H1 (cell line): Measurements from ENCODE around the gene RNF157. TPM values are rescaled to one million over a fixed set of nuclear protein-coding genes. Genes with fewer than 3 reads are reported as not detected.

ENCODE experiments used
- CTCF ChIA-PET: fragments of 300-600 bp; sonication (Branson Sonifier 250); formaldehyde crosslinking; loops from one replicate; lab custom pipeline; 2021; ENCODE audit not compliant: partially characterized antibody; lab: Charles Lee
- POLR2A ChIA-PET: fragments of 300-600 bp; sonication (Branson Sonifier 250); formaldehyde crosslinking; loops from one replicate; lab custom pipeline; 2021; ENCODE audit warnings: inconsistent platforms; ENCODE audit not compliant: partially characterized antibody; lab: Charles Lee
- DNase-seq, 2 experiments: peaks; one replicate each; pipeline versions ENCODE4 v3.0.0 to v3.0.0-alpha.2; 2010 to 2022; ENCODE audit warnings: low spot score in 2 of 2, low read depth in 1 of 2, mixed read lengths in 1 of 2
- FAIRE-seq: peaks from 2 replicates; lab custom pipeline; 2011; peaks lifted over from hg19 to GRCh38; lab: Jason Lieb, UNC
- H2AFZ ChIP-seq: 2 replicates; pipeline ENCODE4 v1.8.1; 2012; ENCODE audit warnings: low read length, inconsistent platforms
- H2AK5ac ChIP-seq: 2 replicates; pipeline ENCODE4 v1.6.1; 2013; ENCODE audit warnings: low read depth, low read length
- H2BK120ac ChIP-seq: replicated peaks from 2 replicates; pipeline ENCODE3; 2013; ENCODE audit warnings: low read depth, low read length, inconsistent platforms
- H2BK12ac ChIP-seq: 2 replicates; pipeline ENCODE4 v1.6.1; 2013; ENCODE audit warnings: low read depth, low read length
- H2BK15ac ChIP-seq: 2 replicates; pipeline ENCODE4 v1.6.1; 2013; ENCODE audit warnings: low read length
- H2BK20ac ChIP-seq: 2 replicates; pipeline ENCODE4 v1.6.1; 2013; ENCODE audit warnings: low read length
- H2BK5ac ChIP-seq: 2 replicates; pipeline ENCODE4 v1.6.1; 2013; ENCODE audit warnings: low read depth, low read length
- H3K14ac ChIP-seq: 2 replicates; pipeline ENCODE4 v1.6.1; 2013; ENCODE audit warnings: inconsistent platforms; ENCODE audit not compliant: insufficient read length
- H3K18ac ChIP-seq: 2 replicates; pipeline ENCODE4 v1.6.1; 2013; ENCODE audit warnings: low read length; ENCODE audit errors: extremely low read depth
- H3K23ac ChIP-seq: 2 replicates; pipeline ENCODE4 v1.6.1; 2013; ENCODE audit warnings: inconsistent platforms; ENCODE audit not compliant: insufficient read length
- H3K23me2 ChIP-seq: 2 replicates; pipeline ENCODE4 v1.6.1; 2013; ENCODE audit warnings: low read depth, low read length
- H3K27ac ChIP-seq: 2 replicates; pipeline ENCODE4 v1.6.1; 2011; ENCODE audit warnings: low read depth, low read length, inconsistent platforms
- H3K27me3 ChIP-seq, 4 experiments: replicated peaks in 1 of 4; 1 replicate in 1 of 4; 2 replicates in 3 of 4; pipeline versions ENCODE4 v1.6.1 to v1.8.1; 2011 to 2013; ENCODE audit warnings: low read length in 3 of 4, mild to moderate bottlenecking in 3 of 4, inconsistent platforms in 2 of 4, mixed read lengths in 2 of 4, moderate library complexity in 1 of 4; ENCODE audit not compliant: control insufficient read depth in 3 of 4, insufficient read depth in 3 of 4; ENCODE audit errors: extremely low read depth in 1 of 4
- H3K36me3 ChIP-seq, 4 experiments: 2 replicates each; pipeline versions ENCODE4 v1.6.1 to v1.8.1; 2011 to 2013; ENCODE audit warnings: mild to moderate bottlenecking in 4 of 4, low read length in 3 of 4, moderate library complexity in 2 of 4, control low read depth in 1 of 4, inconsistent platforms in 1 of 4; ENCODE audit not compliant: insufficient read depth in 4 of 4, control insufficient read depth in 2 of 4
- H3K4ac ChIP-seq: replicated peaks from 2 replicates; pipeline ENCODE3; 2013; ENCODE audit warnings: low read length, low read depth, mixed read lengths, inconsistent platforms; ENCODE audit not compliant: insufficient read length
- H3K4me1 ChIP-seq, 4 experiments: replicated peaks in 1 of 4; 1 replicate in 1 of 4; 2 replicates in 3 of 4; pipeline versions ENCODE4 v1.6.1 to v1.8.1; 2011 to 2013; ENCODE audit warnings: low read length in 3 of 4, inconsistent platforms in 2 of 4, mixed read lengths in 1 of 4; ENCODE audit not compliant: insufficient read depth in 4 of 4, control insufficient read depth in 3 of 4
- H3K4me2 ChIP-seq, 2 experiments: 2 replicates each; pipeline versions ENCODE4 v1.6.1 to v1.8.1; 2011 to 2013; ENCODE audit warnings: low read depth in 2 of 2, low read length in 2 of 2, control low read depth in 1 of 2, inconsistent platforms in 1 of 2, mild to moderate bottlenecking in 1 of 2; ENCODE audit not compliant: insufficient read depth in 1 of 2
- H3K4me3 ChIP-seq, 4 experiments: fragments of 200-600, 300-600 bp in 1 of 4; sonication (generic), shearing (Covaris generic), sonication (Bioruptor Twin) in 1 of 4; 2 replicates each; pipeline versions ENCODE4 v1.5.1 to v1.8.1; 2011 to 2016; ENCODE audit warnings: low read length in 4 of 4, low read depth in 3 of 4, control low read depth in 2 of 4, inconsistent platforms in 2 of 4, mild to moderate bottlenecking in 2 of 4, mixed read lengths in 1 of 4, moderate library complexity in 1 of 4; ENCODE audit not compliant: insufficient read depth in 2 of 4; ENCODE audit errors: extremely low read depth in 1 of 4
- H3K56ac ChIP-seq: replicated peaks from 2 replicates; pipeline ENCODE3; 2013; ENCODE audit warnings: low read depth, mild to moderate bottlenecking, mixed read lengths, low read length, inconsistent platforms; ENCODE audit not compliant: insufficient read length
- H3K79me1 ChIP-seq: 2 replicates; pipeline ENCODE4 v1.6.1; 2013; ENCODE audit warnings: low read depth, low read length, control low read depth
- H3K79me2 ChIP-seq, 2 experiments: 2 replicates each; pipeline versions ENCODE4 v1.6.1 to v1.8.1; 2012 to 2013; ENCODE audit warnings: low read length in 2 of 2, mild to moderate bottlenecking in 2 of 2, inconsistent platforms in 1 of 2; ENCODE audit not compliant: insufficient read depth in 2 of 2, control insufficient read depth in 1 of 2
- H3K9ac ChIP-seq, 4 experiments: replicated peaks in 1 of 4; 1 replicate in 1 of 4; 2 replicates in 3 of 4; pipeline versions ENCODE4 v1.6.1 to v1.8.1; 2011 to 2013; ENCODE audit warnings: low read depth in 3 of 4, low read length in 3 of 4, control low read depth in 2 of 4, mild to moderate bottlenecking in 2 of 4, moderate library complexity in 2 of 4, inconsistent platforms in 1 of 4; ENCODE audit errors: extremely low read depth in 1 of 4
- H3K9me3 ChIP-seq, 2 experiments: 2 replicates each; pipeline versions ENCODE4 v1.6.1 to v1.8.1; 2012 to 2013; ENCODE audit warnings: mild to moderate bottlenecking in 2 of 2, moderate library complexity in 2 of 2, control low read depth in 1 of 2, inconsistent platforms in 1 of 2, low read depth in 1 of 2, low read length in 1 of 2, mixed read lengths in 1 of 2; ENCODE audit not compliant: insufficient read depth in 2 of 2
- H4K20me1 ChIP-seq, 2 experiments: replicated peaks in 1 of 2; 2 replicates each; pipeline versions ENCODE3 to v1.8.1; 2011 to 2013; ENCODE audit warnings: inconsistent platforms in 2 of 2, low read length in 2 of 2, mild to moderate bottlenecking in 1 of 2; ENCODE audit not compliant: insufficient read depth in 2 of 2, control insufficient read depth in 1 of 2
- H4K5ac ChIP-seq: 2 replicates; pipeline ENCODE4 v1.6.1; 2013; ENCODE audit warnings: low read length, low read depth, mixed read lengths, inconsistent platforms; ENCODE audit not compliant: insufficient read length
- H4K8ac ChIP-seq: 2 replicates; pipeline ENCODE4 v1.8.0; 2013; ENCODE audit warnings: mild to moderate bottlenecking, moderate library complexity, low read length, inconsistent platforms; ENCODE audit not compliant: insufficient read depth; ENCODE audit errors: extremely low read depth
- H4K91ac ChIP-seq: replicated peaks from 2 replicates; pipeline ENCODE3; 2013; ENCODE audit warnings: low read length, mixed read lengths, inconsistent platforms; ENCODE audit not compliant: insufficient read length
- ASH2L ChIP-seq: fragments of 200-600, 300-600 bp; sonication (generic); IDR thresholded peaks from one replicate; pipeline ENCODE4 v1.7.1; 2017; ENCODE audit warnings: low read length
- ATF2 ChIP-seq: IDR thresholded peaks from 2 replicates; pipeline ENCODE4 v1.6.1; 2012; ENCODE audit warnings: low read length, inconsistent platforms
- EP300 ChIP-seq, 2 experiments: IDR thresholded peaks; 1 replicate in 1 of 2; 2 replicates in 1 of 2; pipeline ENCODE4 v1.6.1; 2011 to 2012; ENCODE audit warnings: low read depth in 2 of 2, low read length in 2 of 2, mild to moderate bottlenecking in 2 of 2, borderline replicate concordance in 1 of 2, inconsistent platforms in 1 of 2, moderate library complexity in 1 of 2
- FOSL1 ChIP-seq: IDR thresholded peaks from 2 replicates; pipeline ENCODE4 v1.6.1; 2011; ENCODE audit warnings: mild to moderate bottlenecking, low read depth, low read length, moderate library complexity; ENCODE audit not compliant: insufficient read depth
- GTF2F1 ChIP-seq: IDR thresholded peaks from 2 replicates; pipeline ENCODE4 v1.6.1; 2012; ENCODE audit warnings: low read depth, low read length, improper control_type of control experiment, borderline replicate concordance
- NRF1 ChIP-seq: IDR thresholded peaks from 2 replicates; pipeline ENCODE4 v1.6.1; 2011; ENCODE audit warnings: mild to moderate bottlenecking, low read depth, low read length, improper control_type of control experiment
- WGBS, 2 experiments: shearing (Covaris generic) in 1 of 2; methylation state at CpG; one replicate each; pipeline versions ENCODE4 v1.1.6 to v1.1.7; 2013 to 2015; ENCODE audit warnings: low lambda C conversion rate in 2 of 2, mixed read lengths in 2 of 2, inconsistent platforms in 1 of 2, low coverage in 1 of 2, missing lambda C conversion rate in 1 of 2; ENCODE audit not compliant: insufficient replicate concordance in 2 of 2, insufficient coverage in 1 of 2, insufficient read length in 1 of 2; ENCODE audit errors: extremely low coverage in 1 of 2, missing lambda C conversion rate in 1 of 2; 5-methylcytosine and 5-hydroxymethylcytosine counted together
- polyA plus RNA-seq, 7 experiments: library from polyadenylated mRNA; depleted of rRNA in 3 of 7; stranded (reverse) in 5 of 7; unstranded in 2 of 7; fragments of >200 nt in 5 of 7; fragments of 200-250 nt in 2 of 7; gene quantifications; 1 replicate in 5 of 7; 2 replicates in 1 of 7; 4 replicates in 1 of 7; pipeline versions ENCODE4 v1.2.1 to v1.2.3, GENCODE V29; 2011 to 2013; ENCODE audit warnings: missing spikeins in 2 of 7, mixed read lengths in 2 of 7
- total RNA-seq: library from RNA; stranded (reverse); fragmentation: NEBNext Ultra II Directional; extraction: Animal tissue kit (Norgen Biotek cat#: 25700); gene quantifications from 2 replicates; pipeline ENCODE4 v1.2.1, GENCODE V29; 2021

Gene RNF157
- total and polyA plus RNA-seq, 2 of the 8 experiments (the other 6 are each of a cell fraction or from before 2014, with no cell fraction given), result 13.4 to 16.7 TPM

- no peaks in the 10 kb centered on the region for H3K9me3 ChIP-seq
- H3K79me2 ChIP-seq, result no peaks in the 10 kb centered on the region
- no peak overlapping the region for H2AFZ ChIP-seq
- CTCF ChIA-PET, result interaction anchor here (0.8 to 24.4 kb wide), 9 partner anchors 11 to 281 kb away, joined by 3 to 778 read pairs (median 4); partner anchors contain the start of genes EXOC7 and FOXJ1
- no peak overlapping the region for H3K4me3 ChIP-seq
- H3K27me3 ChIP-seq, result no peaks in the 10 kb centered on the region
- H3K9ac ChIP-seq, result no peak overlapping the region
- H4K20me1 ChIP-seq, result no peaks in the 10 kb centered on the region
- H3K79me1 ChIP-seq, result no peaks in the 10 kb centered on the region
- WGBS, 2 experiments, result 91% methylated on average over 3 of the region's 3 CpGs; no CpG with 5 or more reads in 1 of the 2 experiments
- no peak overlapping the region for H3K18ac ChIP-seq
- POLR2A ChIA-PET, result no interaction called here
- H4K8ac ChIP-seq, result no peak overlapping the region
- DNase-seq (no peak), FAIRE-seq (no peak)
- H2BK120ac ChIP-seq, result no peak overlapping the region
- no peak overlapping the region for H3K56ac ChIP-seq
- no peak overlapping the region for H3K23ac ChIP-seq
- H2BK5ac ChIP-seq, result no peak overlapping the region
- no peak overlapping the region for H2BK12ac ChIP-seq
- no peak overlapping the region for H2BK20ac ChIP-seq
- H3K4ac ChIP-seq, result no peak overlapping the region
- no peak overlapping the region for H2AK5ac ChIP-seq
- H3K23me2 ChIP-seq, result no peaks in the 10 kb centered on the region
- H2BK15ac ChIP-seq, result no peak overlapping the region
- TF ChIP-seq ASH2L (no peak), EP300 (IDR thresholded peaks at IDR 0.05; ENCODE audit: borderline replicate concordance in 1 of 2, low read depth in 2 of 2, low read length in 2 of 2) (no peak), FOSL1 (no peak), NRF1 (no peak), GTF2F1 (no peak), ATF2 (no peak)
- no peaks in the 10 kb centered on the region for H3K36me3 ChIP-seq
- no peak overlapping the region for H4K5ac ChIP-seq
- H3K4me2 ChIP-seq, result no peak overlapping the region
- no peak overlapping the region for H4K91ac ChIP-seq
- no peak overlapping the region for H3K27ac ChIP-seq
- no peak overlapping the region for H3K14ac ChIP-seq
- peaks cover 0 to 13% (median 10%) of the 10 kb centered on the region in 4 experiments; a peak in 5 of 7 replicates for H3K4me1 ChIP-seq
These were observed 86.0 kb downstream of the RNF157 start for GRCh38 chr17:76154292-76154691.
